ENCODE results near the gene ADIPOR1. TPM values are rescaled to one million over a fixed set of nuclear protein-coding genes. Genes with fewer than 3 reads are reported as not detected.
"Not testable (repeated sequence)": the region's sequence is repeated elsewhere in the genome, so short reads cannot be mapped to it uniquely, and the experiment has no call there.

Gene ADIPOR1
- polyA plus RNA-seq = 91.5 TPM

GRCh38 chr1:202957733-202958543 is at the start of gene ADIPOR1:
Gene ADIPOR1, minus strand, starts transcription at chr1:202958312. Its CDS starts 7,242 bp downstream, at chr1:202951070.
- Mint-ChIP-seq H3K27ac (peak within 1 kb of the TSS; percentile 84 to 92 (median 91)), H3K9me3 (no peaks in the 10 kb centered on the region), H3K4me1 (peaks cover 18 to 29% (median 25%) of the 10 kb centered on the region in 3 donors), H3K27me3 (no peaks in the 10 kb centered on the region), H3K4me3 (peak within 1 kb of the TSS; percentile 85 to 94 (median 92)), H3K36me3 (no peaks in the 10 kb centered on the region)

- H3K27me3 Mint-ChIP-seq = no peaks in the 10 kb centered on the region
- H3K36me3 Mint-ChIP-seq = peaks cover 4% of the 10 kb centered on the region
- peaks cover 24 to 29% (median 24%) of the 10 kb centered on the region in 3 donors for H3K4me1 Mint-ChIP-seq
- H3K9me3 Mint-ChIP-seq = peaks cover 0 to 4% (median 4%) of the 10 kb centered on the region in 3 donors
- peak within 1 kb of the TSS; percentile 92 to 99 (median 99) for H3K27ac Mint-ChIP-seq
- H3K4me3 Mint-ChIP-seq = peak within 1 kb of the TSS; percentile 95 to 99 (median 96)
Measured at GRCh38 chr1:203006948-203007871, 49.1 kb upstream of the ADIPOR1 start, which contains the start of gene TMEM183A. Gene TMEM183A, plus strand, starts transcription at chr1:203007374. Its CDS starts 92 bp downstream, at chr1:203007466.

- not testable (repeated sequence) for H3K9me3 Mint-ChIP-seq, H3K36me3 Mint-ChIP-seq, H3K27me3 Mint-ChIP-seq
- peak overlapping the region; percentile 19 to 99 (median 96) for H3K4me3 Mint-ChIP-seq
- peaks cover 19 to 25% (median 24%) of the 10 kb centered on the region in 3 donors for H3K4me1 Mint-ChIP-seq
- H3K27ac Mint-ChIP-seq = peak overlapping the region in 2 of 3 donors; percentile 92 to 99
Measured at GRCh38 chr1:203005395-203006142, 47.5 kb upstream of the ADIPOR1 start.

GRCh38 chr1:203002951-203003350 is 44.8 kb upstream of the ADIPOR1 start:
- Mint-ChIP-seq H3K4me3 (peak overlapping the region in 1 of 4 donors; percentile 45), H3K27me3 (no peaks in the 10 kb centered on the region), H3K36me3 (peaks cover 4% of the 10 kb centered on the region), H3K9me3 (peaks cover 0 to 4% (median 4%) of the 10 kb centered on the region in 3 donors), H3K27ac (no peak overlapping the region), H3K4me1 (peaks cover 20% of the 10 kb centered on the region in 3 donors)

GRCh38 chr1:203001986-203002385 is 43.9 kb upstream of the ADIPOR1 start:
- H3K4me3 Mint-ChIP-seq = no peak overlapping the region
- H3K36me3 Mint-ChIP-seq = peaks cover 4% of the 10 kb centered on the region
- H3K27ac Mint-ChIP-seq = no peak overlapping the region
- H3K4me1 Mint-ChIP-seq = peaks cover 14 to 17% (median 15%) of the 10 kb centered on the region in 3 donors
- peaks cover 0 to 4% (median 4%) of the 10 kb centered on the region in 3 donors for H3K9me3 Mint-ChIP-seq
- no peaks in the 10 kb centered on the region for H3K27me3 Mint-ChIP-seq

DNA sequence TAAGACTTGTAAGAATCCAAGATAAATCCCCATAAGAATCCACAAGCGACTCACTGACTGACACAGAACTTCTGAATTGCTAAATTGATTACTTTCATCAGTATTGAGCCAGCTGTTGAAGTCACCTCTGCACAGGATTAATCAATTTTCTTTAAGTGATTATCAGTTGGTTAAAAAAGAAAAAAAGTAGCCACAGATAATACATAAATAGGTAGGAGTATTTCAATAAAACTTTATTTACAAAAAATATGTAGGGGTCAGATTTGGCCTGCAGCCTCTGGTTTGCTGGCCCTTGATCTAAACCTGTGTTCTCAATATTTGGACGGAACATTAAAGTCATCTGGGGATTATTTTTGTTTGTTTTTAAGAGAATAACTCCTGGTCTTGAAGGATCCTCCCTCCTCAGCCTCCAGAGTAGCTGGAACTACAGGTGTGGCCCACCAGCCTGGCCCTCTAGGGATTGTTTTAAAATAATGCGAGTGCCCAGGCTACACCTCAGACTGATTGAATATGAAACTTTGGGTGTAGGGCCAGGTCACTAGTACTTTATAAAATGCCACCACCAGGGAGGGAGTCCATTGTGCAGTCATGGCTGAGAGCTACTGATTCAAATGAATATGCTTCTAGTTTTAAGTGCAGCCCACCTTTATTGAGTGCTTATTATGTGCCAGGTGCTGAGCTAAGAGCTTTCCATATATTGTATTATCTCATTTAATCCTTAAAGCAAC is 42.3 kb upstream of the ADIPOR1 start:
- Mint-ChIP-seq H3K9me3 (no peaks in the 10 kb centered on the region), H3K36me3 (no peaks in the 10 kb centered on the region), H3K27ac (no peak overlapping the region), H3K4me3 (no peak overlapping the region), H3K27me3 (peaks cover 3% of the 10 kb centered on the region), H3K4me1 (peaks cover 6 to 11% (median 7%) of the 10 kb centered on the region in 3 donors)

DNA sequence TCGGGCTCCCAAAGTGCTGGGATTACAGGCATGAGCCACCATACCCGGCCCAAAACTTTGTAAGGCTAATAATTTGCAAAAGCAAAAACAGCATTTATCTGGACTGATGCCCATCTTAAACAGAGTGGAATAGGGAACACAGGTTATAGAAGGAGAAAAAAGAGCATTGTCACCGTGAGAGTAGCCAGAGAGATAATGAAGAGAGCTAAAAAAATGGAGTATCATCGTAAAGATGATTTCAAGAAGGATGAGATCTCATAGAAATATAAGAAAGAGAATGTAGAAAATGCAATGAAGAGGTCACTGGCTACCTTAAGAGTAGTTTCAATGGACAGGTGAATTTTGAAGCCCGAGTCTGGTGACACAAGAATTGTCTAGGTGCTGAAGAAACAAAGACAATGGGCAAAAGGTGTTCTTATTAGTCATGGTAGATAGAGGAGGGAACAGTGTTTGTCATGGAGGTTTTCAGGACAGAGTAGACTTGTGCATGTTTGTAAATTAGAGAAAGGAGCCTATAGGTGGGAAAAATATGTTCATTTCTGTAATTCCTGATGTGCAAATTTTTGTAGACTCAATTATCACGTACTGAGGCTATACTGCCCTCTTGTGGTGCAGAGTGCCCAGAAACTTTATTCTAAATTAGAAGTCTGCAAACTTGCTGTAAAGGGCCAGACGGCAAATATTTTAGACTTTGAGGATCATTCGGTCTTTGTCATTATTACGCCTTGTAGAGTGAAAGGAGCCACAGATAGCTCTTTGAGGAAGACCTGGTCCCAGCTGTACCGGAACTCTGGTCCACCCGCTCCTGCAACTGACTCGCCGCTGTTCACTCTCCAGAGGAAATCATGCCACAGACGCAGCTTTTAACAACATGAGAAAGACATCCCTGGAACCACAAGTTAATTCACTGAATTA is 41.0 kb upstream of the ADIPOR1 start:
- H3K9me3 Mint-ChIP-seq = no peaks in the 10 kb centered on the region
- no peaks in the 10 kb centered on the region for H3K36me3 Mint-ChIP-seq
- peak overlapping the region in 1 of 3 donors; percentile 10 for H3K27ac Mint-ChIP-seq
- H3K27me3 Mint-ChIP-seq = peaks cover 4% of the 10 kb centered on the region
- H3K4me3 Mint-ChIP-seq = peak overlapping the region in 3 of 4 donors; percentile 71 to 79 (median 78)
- peaks cover 6 to 11% (median 6%) of the 10 kb centered on the region in 3 donors for H3K4me1 Mint-ChIP-seq

- Mint-ChIP-seq H3K9me3 (peaks cover 0 to 9% (median 0%) of the 10 kb centered on the region in 3 donors), H3K27me3 (peaks cover 4% of the 10 kb centered on the region), H3K4me1 (peaks cover 6 to 9% (median 6%) of the 10 kb centered on the region in 3 donors)
Measured at GRCh38 chr1:202994756-202995155, 36.6 kb upstream of the ADIPOR1 start.

DNA sequence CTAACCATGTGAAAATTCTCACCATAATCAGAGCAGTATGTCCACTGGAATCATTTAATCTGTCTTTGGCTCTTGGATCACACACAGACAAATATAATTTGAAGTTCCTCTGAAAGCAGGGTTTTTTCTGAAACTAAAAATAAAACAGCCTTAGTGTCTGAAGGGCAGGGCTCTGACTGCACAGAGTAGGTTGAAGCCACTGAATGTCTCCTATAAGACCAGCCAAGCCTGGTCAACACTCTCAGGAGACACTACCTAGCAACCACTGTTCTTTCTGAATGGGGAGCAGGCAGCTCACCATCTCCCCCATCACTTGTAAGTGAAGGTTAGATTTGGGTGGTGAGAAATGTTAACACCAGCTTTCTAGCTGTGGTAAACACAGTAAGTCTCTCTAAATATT is 33.0 kb upstream of the ADIPOR1 start:
- H3K4me1 Mint-ChIP-seq = no peaks in the 10 kb centered on the region
- peaks cover 0 to 9% (median 4%) of the 10 kb centered on the region in 3 donors for H3K9me3 Mint-ChIP-seq
- H3K27me3 Mint-ChIP-seq = peaks cover 12% of the 10 kb centered on the region
- no peaks in the 10 kb centered on the region for H3K36me3 Mint-ChIP-seq
- H3K27ac Mint-ChIP-seq = no peak overlapping the region
- H3K4me3 Mint-ChIP-seq = peak overlapping the region in 1 of 4 donors; percentile 17

More at GRCh38 chr1:202994756-202995155, 36.6 kb upstream of the ADIPOR1 start:
- no peak overlapping the region for H3K27ac Mint-ChIP-seq
- H3K36me3 Mint-ChIP-seq = no peaks in the 10 kb centered on the region
- peak overlapping the region in 1 of 4 donors; percentile 10 for H3K4me3 Mint-ChIP-seq

DNA sequence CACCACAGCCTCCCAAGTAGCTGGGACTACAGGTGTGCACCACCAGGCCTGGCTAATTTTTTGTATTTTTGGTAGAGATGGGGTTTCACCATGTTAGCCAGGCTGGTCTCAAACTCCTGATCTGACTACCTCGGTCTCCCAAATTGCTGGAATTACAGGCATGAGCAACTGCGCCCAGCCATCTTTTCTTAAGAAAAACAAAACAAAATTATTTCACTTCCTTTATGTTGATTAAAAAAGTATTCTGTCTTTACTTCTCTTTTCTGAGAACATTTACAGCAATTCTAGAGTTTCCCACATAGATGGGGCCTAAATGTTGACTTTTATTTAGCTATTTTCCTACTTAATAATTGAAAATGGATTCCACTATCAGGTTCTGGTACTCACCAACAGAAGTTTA is 31.8 kb upstream of the ADIPOR1 start:
- Mint-ChIP-seq H3K4me3 (no peak overlapping the region), H3K27ac (no peak overlapping the region)

GRCh38 chr1:202987922-202988583 is 29.9 kb upstream of the ADIPOR1 start:
- Mint-ChIP-seq H3K27ac (no peak overlapping the region), H3K4me3 (no peak overlapping the region), H3K36me3 (no peaks in the 10 kb centered on the region), H3K27me3 (peaks cover 8% of the 10 kb centered on the region), H3K9me3 (peaks cover 0 to 9% (median 4%) of the 10 kb centered on the region in 3 donors), H3K4me1 (peaks cover 0 to 4% (median 0%) of the 10 kb centered on the region in 3 donors)

More for the DNA sequence above, 31.8 kb upstream of the ADIPOR1 start:
- Mint-ChIP-seq H3K27me3 (peaks cover 9% of the 10 kb centered on the region), H3K36me3 (no peaks in the 10 kb centered on the region), H3K9me3 (peaks cover 0 to 9% (median 4%) of the 10 kb centered on the region in 3 donors), H3K4me1 (peaks cover 0 to 4% (median 0%) of the 10 kb centered on the region in 3 donors)

GRCh38 chr1:202987255-202987654 is 29.1 kb upstream of the ADIPOR1 start:
- Mint-ChIP-seq H3K4me3 (no peak overlapping the region), H3K36me3 (no peaks in the 10 kb centered on the region), H3K27ac (no peak overlapping the region), H3K27me3 (peaks cover 8% of the 10 kb centered on the region), H3K9me3 (peaks cover 0 to 9% (median 4%) of the 10 kb centered on the region in 3 donors), H3K4me1 (peaks cover 0 to 4% (median 0%) of the 10 kb centered on the region in 3 donors)
